Globus pallidus (tissue), 1 donor: ENCODE measurements around the gene CCL3.
"Not testable (repeated sequence)": the region's sequence is repeated elsewhere in the genome, so short reads cannot be mapped to it uniquely, and the experiment has no call there.

ENCODE experiments used
- DNase-seq: peaks from one replicate; pipeline ENCODE4 v3.0.0-alpha.2; 2015; ENCODE audit warnings: low spot score

CCL3 gene

GRCh38 chr17:36089888-36090836 lies at the start of gene CCL3:
TSS of gene CCL3 (minus strand) at chr17:36090143. CDS start at chr17:36090058, 85 bp downstream.
- peak; percentile 45 for DNase-seq

GRCh38 chr17:36136439-36136838 lies 46.5 kb upstream of the CCL3 start:
- no peak for DNase-seq

- no peak for DNase-seq
Measured at GRCh38 chr17:36136036-36136435, 46.1 kb upstream of the CCL3 start.

GRCh38 chr17:36135465-36135864 lies 45.5 kb upstream of the CCL3 start:
- no peak for DNase-seq

- DNase-seq = peak; percentile 17
Measured at GRCh38 chr17:36133602-36134236, 43.8 kb upstream of the CCL3 start.

GRCh38 chr17:36132421-36132831 lies 42.5 kb upstream of the CCL3 start:
- DNase-seq = no peak

- no peak for DNase-seq
Measured at GRCh38 chr17:36131931-36132330, 42.0 kb upstream of the CCL3 start.

GRCh38 chr17:36131421-36131820 lies 41.5 kb upstream of the CCL3 start:
- DNase-seq = no peak

GRCh38 chr17:36130346-36130745 lies 40.4 kb upstream of the CCL3 start:
- DNase-seq = no peak

GRCh38 chr17:36129616-36130015 lies 39.7 kb upstream of the CCL3 start:
- no peak for DNase-seq

GRCh38 chr17:36128411-36128978 lies 38.6 kb upstream of the CCL3 start:
- DNase-seq = no peak

- DNase-seq = no peak
Measured at GRCh38 chr17:36127911-36128310, 38.0 kb upstream of the CCL3 start.

- no peak for DNase-seq
Measured at GRCh38 chr17:36127199-36127893, 37.4 kb upstream of the CCL3 start.

GRCh38 chr17:36124879-36125824 lies 35.2 kb upstream of the CCL3 start:
- no peak for DNase-seq

- no peak for DNase-seq
Measured at GRCh38 chr17:36123431-36123830, 33.5 kb upstream of the CCL3 start.

- not testable (repeated sequence) for DNase-seq
Measured at GRCh38 chr17:36121099-36121498, 31.2 kb upstream of the CCL3 start.

- DNase-seq = no peak
Measured at GRCh38 chr17:36120221-36120620, 30.3 kb upstream of the CCL3 start.

GRCh38 chr17:36118477-36119353 lies 28.8 kb upstream of the CCL3 start:
- no peak for DNase-seq

- DNase-seq = no peak
Measured at GRCh38 chr17:36117505-36118382, 27.8 kb upstream of the CCL3 start.
